ENCODE measurements around the gene TMEM266. TPM values are rescaled to one million over a fixed set of nuclear protein-coding genes. Genes with fewer than 3 reads are reported as not detected.

TMEM266 gene
- total RNA-seq, 4 donors from 2014 or later, result 0.17 to 0.40 TPM; not detected in 2

GRCh38 chr15:76127880-76128279 lies 68.1 kb downstream of the TMEM266 start:
- no peak for TF ChIP-seq EP300 (IDR thresholded peaks at IDR 0.05)
- no peak for TF ChIP-seq POLR2A (IDR thresholded peaks at IDR 0.05; ENCODE audit: low read depth)
- TF ChIP-seq POLR2AphosphoS5 (IDR thresholded peaks at IDR 0.05), result no peak
- TF ChIP-seq, protein P1, sequence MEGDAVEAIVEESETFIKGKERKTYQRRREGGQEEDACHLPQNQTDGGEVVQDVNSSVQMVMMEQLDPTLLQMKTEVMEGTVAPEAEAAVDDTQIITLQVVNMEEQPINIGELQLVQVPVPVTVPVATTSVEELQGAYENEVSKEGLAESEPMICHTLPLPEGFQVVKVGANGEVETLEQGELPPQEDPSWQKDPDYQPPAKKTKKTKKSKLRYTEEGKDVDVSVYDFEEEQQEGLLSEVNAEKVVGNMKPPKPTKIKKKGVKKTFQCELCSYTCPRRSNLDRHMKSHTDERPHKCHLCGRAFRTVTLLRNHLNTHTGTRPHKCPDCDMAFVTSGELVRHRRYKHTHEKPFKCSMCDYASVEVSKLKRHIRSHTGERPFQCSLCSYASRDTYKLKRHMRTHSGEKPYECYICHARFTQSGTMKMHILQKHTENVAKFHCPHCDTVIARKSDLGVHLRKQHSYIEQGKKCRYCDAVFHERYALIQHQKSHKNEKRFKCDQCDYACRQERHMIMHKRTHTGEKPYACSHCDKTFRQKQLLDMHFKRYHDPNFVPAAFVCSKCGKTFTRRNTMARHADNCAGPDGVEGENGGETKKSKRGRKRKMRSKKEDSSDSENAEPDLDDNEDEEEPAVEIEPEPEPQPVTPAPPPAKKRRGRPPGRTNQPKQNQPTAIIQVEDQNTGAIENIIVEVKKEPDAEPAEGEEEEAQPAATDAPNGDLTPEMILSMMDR (IDR thresholded peaks at IDR 0.05), result no peak
- H3K27ac ChIP-seq (replicated peaks in 1 of 4), result no peak overlapping the region
- no peaks in the 10 kb centered on the region for H3K36me3 ChIP-seq
- H3K9me3 ChIP-seq, result peaks cover 0 to 11% (median 5%) of the 10 kb centered on the region in 4 donors
- WGBS, result 77% methylated on average over 4 of the region's 4 CpGs
- peaks cover 0 to 35% (median 3%) of the 10 kb centered on the region in 4 donors for H3K27me3 ChIP-seq
- H3K4me1 ChIP-seq, result no peaks in the 10 kb centered on the region
- DNase-seq (ENCODE audit: extremely low spot score), result no peak
- no peak overlapping the region for H3K4me3 ChIP-seq
- intact Hi-C loops (cut with DNase I), result no loop called here

DNA sequence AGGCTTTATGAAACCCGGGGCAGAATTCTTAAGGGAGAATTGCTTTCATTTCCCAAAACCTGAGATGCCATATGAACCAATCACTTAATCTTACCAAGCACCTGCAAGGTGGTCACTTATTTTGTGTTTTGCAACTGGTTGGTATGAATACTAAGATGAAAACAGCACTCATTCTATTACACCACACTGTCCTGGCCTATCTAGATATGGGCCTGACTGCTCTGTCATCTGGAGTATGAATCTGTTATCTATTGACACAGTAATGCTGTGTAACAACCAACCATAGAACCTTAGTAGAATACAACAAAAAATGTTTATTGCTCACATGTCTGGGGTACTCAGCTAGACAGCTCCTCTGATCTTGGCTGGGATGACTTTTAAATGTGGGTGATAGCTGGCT lies 74.8 kb downstream of the TMEM266 start:
- peaks cover 0 to 4% (median 3%) of the 10 kb centered on the region in 4 donors for H3K4me1 ChIP-seq
- H3K27ac ChIP-seq (replicated peaks in 1 of 4), result no peak overlapping the region
- intact Hi-C loops (cut with DNase I), result loop anchor here (10.0 kb wide), 1 partner anchor 330 kb away; no protein-coding TSS in a partner anchor
- 92% methylated on average over 1 of the region's 1 CpG for WGBS
- H3K27me3 ChIP-seq, result peaks cover 0 to 12% (median under 1%) of the 10 kb centered on the region in 4 donors
- no peak overlapping the region for H3K4me3 ChIP-seq
- no peaks in the 10 kb centered on the region for H3K36me3 ChIP-seq
- no peaks in the 10 kb centered on the region for H3K9me3 ChIP-seq
- no peak for DNase-seq (ENCODE audit: extremely low spot score)
- TF ChIP-seq EP300 (IDR thresholded peaks at IDR 0.05) (no peak), POLR2AphosphoS5 (IDR thresholded peaks at IDR 0.05) (no peak), POLR2A (IDR thresholded peaks at IDR 0.05; ENCODE audit: low read depth) (no peak)
- TF ChIP-seq, protein P1 (IDR thresholded peaks at IDR 0.05), result no peak

DNA sequence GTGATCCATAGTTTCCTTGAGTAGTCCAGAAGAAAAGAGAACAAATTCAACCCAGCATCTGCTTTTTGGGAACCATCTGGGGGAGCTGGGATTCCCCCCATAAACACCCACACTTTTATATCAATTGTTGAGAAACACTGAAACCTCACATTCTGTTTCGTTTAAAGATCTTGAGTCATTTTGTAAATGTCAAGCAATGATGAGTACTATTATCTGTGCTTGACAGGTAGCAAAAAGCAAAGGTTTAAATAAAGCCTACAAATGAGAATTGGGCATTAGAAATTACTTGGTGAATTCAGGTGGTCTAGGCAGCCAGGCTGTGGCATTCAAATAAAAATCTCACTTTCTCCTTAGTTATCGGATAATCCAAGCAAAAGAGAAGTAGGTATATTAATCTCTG lies 75.7 kb downstream of the TMEM266 start:
- TF ChIP-seq EP300 (IDR thresholded peaks at IDR 0.05), result no peak
- TF ChIP-seq POLR2A (IDR thresholded peaks at IDR 0.05; ENCODE audit: low read depth), result no peak
- TF ChIP-seq, protein P1 (IDR thresholded peaks at IDR 0.05), result no peak
- no peak for TF ChIP-seq POLR2AphosphoS5 (IDR thresholded peaks at IDR 0.05)
- intact Hi-C loops (cut with DNase I), result loop anchor here (10.0 kb wide), 1 partner anchor 331 kb away; no protein-coding TSS in a partner anchor
- 95% methylated on average over 2 of the region's 2 CpGs for WGBS
- no peak for DNase-seq (ENCODE audit: extremely low spot score)
- H3K9me3 ChIP-seq, result no peaks in the 10 kb centered on the region
- no peak overlapping the region for H3K4me3 ChIP-seq
- H3K27me3 ChIP-seq, result peaks cover 0 to 8% (median 0%) of the 10 kb centered on the region in 4 donors
- H3K27ac ChIP-seq (replicated peaks in 1 of 4), result no peak overlapping the region
- H3K36me3 ChIP-seq, result no peaks in the 10 kb centered on the region
- peaks cover 8 to 14% (median 13%) of the 10 kb centered on the region in 4 donors for H3K4me1 ChIP-seq

DNA sequence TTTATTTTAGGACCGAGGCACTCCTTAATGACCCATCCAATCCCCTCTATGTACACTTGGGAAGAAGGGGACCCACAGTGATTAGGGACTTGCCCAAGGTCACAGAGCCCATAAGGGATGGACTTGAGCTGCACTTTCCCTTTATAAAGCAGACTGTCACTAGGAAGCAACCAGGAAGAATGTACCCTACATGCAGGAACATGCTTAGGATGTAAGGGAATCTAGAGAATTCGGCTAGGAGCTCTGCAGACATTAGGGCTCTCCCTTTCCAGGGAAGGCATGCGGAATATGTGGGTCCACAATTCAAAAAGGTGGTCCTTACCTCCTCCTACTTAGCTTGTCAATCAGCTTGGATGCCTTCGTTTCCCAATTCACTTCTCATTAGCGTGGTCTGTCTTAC lies 78.7 kb downstream of the TMEM266 start:
- TF ChIP-seq EP300 (IDR thresholded peaks at IDR 0.05) (no peak), POLR2A (IDR thresholded peaks at IDR 0.05; ENCODE audit: low read depth) (no peak), POLR2AphosphoS5 (IDR thresholded peaks at IDR 0.05) (no peak)
- TF ChIP-seq, protein P1 (IDR thresholded peaks at IDR 0.05), result no peak
- H3K27me3 ChIP-seq, result peaks cover 0 to 16% (median 0%) of the 10 kb centered on the region in 4 donors
- H3K36me3 ChIP-seq, result no peaks in the 10 kb centered on the region
- intact Hi-C loops (cut with DNase I), result loop anchor here (2.0 to 10.0 kb wide), 2 partner anchors 82 to 334 kb away; no protein-coding TSS in a partner anchor
- no peak overlapping the region for H3K4me3 ChIP-seq
- DNase-seq (ENCODE audit: extremely low spot score), result no peak
- H3K27ac ChIP-seq (replicated peaks in 1 of 4), result no peak overlapping the region
- WGBS, result 88% methylated on average over 5 of the region's 5 CpGs
- H3K9me3 ChIP-seq, result no peaks in the 10 kb centered on the region
- H3K4me1 ChIP-seq, result peaks cover 8 to 15% (median 13%) of the 10 kb centered on the region in 4 donors
